ENCODE data around the gene GLRX3.
A peak's percentile ranks its signal among the peaks of the same experiment; 100 is the strongest.

The GLRX3 gene

DNA sequence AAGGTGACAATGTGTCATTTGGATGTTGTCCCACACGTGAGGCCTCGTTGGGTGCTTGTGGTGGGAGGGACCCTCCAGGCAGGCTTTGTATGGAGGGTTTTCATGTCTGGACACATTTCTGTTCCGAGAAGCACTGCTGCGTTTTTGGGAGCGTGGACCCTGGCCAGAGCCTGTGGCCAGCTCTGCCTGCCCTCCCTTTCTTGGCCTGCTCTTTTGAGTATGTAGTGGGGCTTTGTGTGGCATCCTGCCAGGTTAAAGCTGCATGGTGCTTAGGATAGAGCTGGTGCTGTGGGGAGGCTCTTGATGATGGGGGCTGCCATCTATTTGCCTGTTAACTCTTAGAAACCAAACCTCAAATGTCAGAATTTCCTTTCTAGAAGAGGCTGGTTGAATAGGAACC, 45.7 kb downstream of the GLRX3 start:
- H3K9me3 ChIP-seq (ENCODE audit: control extremely low read depth in 1 of 5, control insufficient read depth in 4 of 5, insufficient read depth in 2 of 5, low read depth in 1 of 5, low read length in 4 of 5) = no peaks in the 10 kb centered on the region
- H3K36me3 ChIP-seq (ENCODE audit: control insufficient read depth in 4 of 4, insufficient read depth in 4 of 4, low read length in 3 of 4) = peaks cover 6 to 62% (median 36%) of the 10 kb centered on the region in 4 experiments
- peaks cover 0 to 10% (median 5%) of the 10 kb centered on the region in 4 experiments for H3K4me1 ChIP-seq (ENCODE audit: control extremely low read depth in 1 of 4, control insufficient read depth in 4 of 4, insufficient read depth in 4 of 4, low read length in 3 of 4)
- CTCF ChIA-PET = interaction anchor here (1.1 kb wide), 1 partner anchor 71 kb away, joined by 3 read pairs; the partner anchor contains the start of gene C10orf143
- 100% methylated on average over 2 of the region's 5 CpGs for WGBS (ENCODE audit: insufficient coverage)
- POLR2A ChIA-PET = no interaction called here
- no peaks in the 10 kb centered on the region for H3K27me3 ChIP-seq (replicated peaks in 2 of 5; ENCODE audit: control insufficient read depth in 4 of 5, insufficient read depth in 5 of 5, low read length in 4 of 5)
- H3K4me3 ChIP-seq (ENCODE audit: control insufficient read depth in 1 of 7, extremely low read depth in 1 of 7, insufficient read depth in 4 of 7, low read depth in 2 of 7, low read length in 6 of 7) = no peak overlapping the region
- DNase-seq = no peak
- H3K27ac ChIP-seq (ENCODE audit: insufficient read depth in 1 of 2, low read depth in 1 of 2, low read length in 2 of 2, poor library complexity in 1 of 2, severe bottlenecking in 2 of 2) = no peak overlapping the region

DNA sequence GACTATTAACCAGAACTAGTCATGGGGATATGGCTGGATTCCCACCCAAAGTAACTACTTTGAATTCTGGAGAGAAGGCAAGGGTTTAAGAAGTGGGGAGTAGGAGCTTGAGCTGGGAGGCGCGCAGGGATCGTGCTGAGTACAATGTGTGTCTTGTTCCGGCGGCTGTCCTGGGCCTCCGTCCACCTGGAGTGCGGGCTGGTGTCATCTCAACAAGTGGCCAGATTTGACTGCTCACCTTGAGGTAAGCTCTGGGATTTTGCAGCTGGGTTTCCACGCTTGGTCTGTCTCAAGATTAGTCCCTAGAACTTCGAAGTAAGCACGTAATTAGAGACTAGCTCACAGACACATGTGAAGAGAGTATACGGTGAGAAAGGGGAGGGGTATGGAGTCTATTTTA, 49.4 kb downstream of the GLRX3 start:
- Histone ChIP-seq H3K4me1 (ENCODE audit: control extremely low read depth in 1 of 4, control insufficient read depth in 4 of 4, insufficient read depth in 4 of 4, low read length in 3 of 4) (peaks cover 0 to 12% (median 8%) of the 10 kb centered on the region in 4 experiments), H3K27me3 (replicated peaks in 2 of 5; ENCODE audit: control insufficient read depth in 4 of 5, insufficient read depth in 5 of 5, low read length in 4 of 5) (peaks cover 0 to 4% (median 0%) of the 10 kb centered on the region in 5 experiments), H3K27ac (ENCODE audit: insufficient read depth in 1 of 2, low read depth in 1 of 2, low read length in 2 of 2, poor library complexity in 1 of 2, severe bottlenecking in 2 of 2) (no peak overlapping the region), H3K4me3 (ENCODE audit: control insufficient read depth in 1 of 7, extremely low read depth in 1 of 7, insufficient read depth in 4 of 7, low read depth in 2 of 7, low read length in 6 of 7) (no peak overlapping the region), H3K9me3 (ENCODE audit: control extremely low read depth in 1 of 5, control insufficient read depth in 4 of 5, insufficient read depth in 2 of 5, low read depth in 1 of 5, low read length in 4 of 5) (no peaks in the 10 kb centered on the region), H3K36me3 (ENCODE audit: control insufficient read depth in 4 of 4, insufficient read depth in 4 of 4, low read length in 3 of 4) (peaks cover 4 to 58% (median 29%) of the 10 kb centered on the region in 4 experiments)
- DNase-seq = no peak
- ChIA-PET CTCF (no interaction called here), POLR2A (interaction anchor here (0.7 kb wide), 1 partner anchor 1604 kb away, joined by 9 read pairs; no protein-coding TSS in a partner anchor)
- 98% methylated on average over 9 of the region's 11 CpGs for WGBS (ENCODE audit: insufficient coverage)

- no peak overlapping the region for H3K4me3 ChIP-seq (ENCODE audit: control insufficient read depth in 1 of 7, extremely low read depth in 1 of 7, insufficient read depth in 4 of 7, low read depth in 2 of 7, low read length in 6 of 7)
- H3K27ac ChIP-seq (ENCODE audit: insufficient read depth in 1 of 2, low read depth in 1 of 2, low read length in 2 of 2, poor library complexity in 1 of 2, severe bottlenecking in 2 of 2) = no peak overlapping the region
- no peak for DNase-seq
- no peaks in the 10 kb centered on the region for H3K9me3 ChIP-seq (ENCODE audit: control extremely low read depth in 1 of 5, control insufficient read depth in 4 of 5, insufficient read depth in 2 of 5, low read depth in 1 of 5, low read length in 4 of 5)
- peaks cover 0 to 24% (median 10%) of the 10 kb centered on the region in 5 experiments for H3K27me3 ChIP-seq (replicated peaks in 2 of 5; ENCODE audit: control insufficient read depth in 4 of 5, insufficient read depth in 5 of 5, low read length in 4 of 5)
- 94% methylated on average over 22 of the region's 28 CpGs for WGBS (ENCODE audit: insufficient coverage)
- H3K4me1 ChIP-seq (ENCODE audit: control extremely low read depth in 1 of 4, control insufficient read depth in 4 of 4, insufficient read depth in 4 of 4, low read length in 3 of 4) = peaks cover 0 to 8% (median 6%) of the 10 kb centered on the region in 4 experiments
- H3K36me3 ChIP-seq (ENCODE audit: control insufficient read depth in 4 of 4, insufficient read depth in 4 of 4, low read length in 3 of 4) = peaks cover 0 to 33% (median 21%) of the 10 kb centered on the region in 4 experiments
- ChIA-PET CTCF (interaction anchor here (1.3 kb wide), 1 partner anchor 1687 kb away, joined by 3 read pairs; no protein-coding TSS in a partner anchor), POLR2A (no interaction called here)
Measured at GRCh38 chr10:130188195-130189175, 52.3 kb downstream of the GLRX3 start.

DNA sequence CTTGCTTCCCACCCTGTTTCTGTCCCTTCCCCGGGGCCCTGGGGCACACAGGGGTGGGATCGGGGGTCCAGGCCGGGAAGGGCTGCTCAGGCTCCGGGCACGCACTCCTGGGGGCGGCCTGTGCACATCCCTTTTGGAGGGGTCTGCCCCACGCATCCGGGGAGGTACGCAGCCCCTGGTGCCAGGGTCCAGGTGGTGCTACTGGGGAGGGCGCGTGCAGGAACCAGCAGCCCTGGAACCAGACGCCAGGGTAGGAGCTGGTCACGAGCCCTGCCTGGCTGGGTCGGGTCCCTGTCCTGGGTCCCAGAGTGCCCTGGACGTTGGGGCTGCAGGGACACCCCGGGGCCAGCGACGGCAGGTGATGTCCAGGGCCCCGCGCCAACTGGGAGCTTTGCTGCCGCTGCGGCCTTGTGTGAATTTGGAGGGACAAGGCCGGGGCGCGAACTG, 53.4 kb downstream of the GLRX3 start:
- Histone ChIP-seq H3K27ac (ENCODE audit: insufficient read depth in 1 of 2, low read depth in 1 of 2, low read length in 2 of 2, poor library complexity in 1 of 2, severe bottlenecking in 2 of 2) (no peak overlapping the region), H3K27me3 (replicated peaks in 2 of 5; ENCODE audit: control insufficient read depth in 4 of 5, insufficient read depth in 5 of 5, low read length in 4 of 5) (peaks cover 0 to 24% (median 10%) of the 10 kb centered on the region in 5 experiments), H3K4me1 (ENCODE audit: control extremely low read depth in 1 of 4, control insufficient read depth in 4 of 4, insufficient read depth in 4 of 4, low read length in 3 of 4) (peaks cover 0 to 8% (median 6%) of the 10 kb centered on the region in 4 experiments), H3K4me3 (ENCODE audit: control insufficient read depth in 1 of 7, extremely low read depth in 1 of 7, insufficient read depth in 4 of 7, low read depth in 2 of 7, low read length in 6 of 7) (no peak overlapping the region), H3K9me3 (ENCODE audit: control extremely low read depth in 1 of 5, control insufficient read depth in 4 of 5, insufficient read depth in 2 of 5, low read depth in 1 of 5, low read length in 4 of 5) (no peaks in the 10 kb centered on the region), H3K36me3 (ENCODE audit: control insufficient read depth in 4 of 4, insufficient read depth in 4 of 4, low read length in 3 of 4) (peaks cover 0 to 25% (median 11%) of the 10 kb centered on the region in 4 experiments)
- ChIA-PET CTCF (interaction anchor here (0.7 to 1.7 kb wide), 4 partner anchors 10 to 1686 kb away, joined by 3 to 6 read pairs (median 3); partner anchors contain the start of gene GLRX3), POLR2A (no interaction called here)
- 88% methylated on average over 20 of the region's 25 CpGs for WGBS (ENCODE audit: insufficient coverage)
- no peak for DNase-seq

GRCh38 chr10:130190055-130190736, 54.0 kb downstream of the GLRX3 start:
- POLR2A ChIA-PET = no interaction called here
- Histone ChIP-seq H3K9me3 (ENCODE audit: control extremely low read depth in 1 of 5, control insufficient read depth in 4 of 5, insufficient read depth in 2 of 5, low read depth in 1 of 5, low read length in 4 of 5) (no peaks in the 10 kb centered on the region), H3K27ac (ENCODE audit: insufficient read depth in 1 of 2, low read depth in 1 of 2, low read length in 2 of 2, poor library complexity in 1 of 2, severe bottlenecking in 2 of 2) (no peak overlapping the region), H3K4me3 (ENCODE audit: control insufficient read depth in 1 of 7, extremely low read depth in 1 of 7, insufficient read depth in 4 of 7, low read depth in 2 of 7, low read length in 6 of 7) (peak overlapping the region; percentile 34 to 71 (median 58)), H3K36me3 (ENCODE audit: control insufficient read depth in 4 of 4, insufficient read depth in 4 of 4, low read length in 3 of 4) (peaks cover 0 to 20% (median 9%) of the 10 kb centered on the region in 4 experiments), H3K4me1 (ENCODE audit: control extremely low read depth in 1 of 4, control insufficient read depth in 4 of 4, insufficient read depth in 4 of 4, low read length in 3 of 4) (peaks cover 0 to 8% (median 6%) of the 10 kb centered on the region in 4 experiments), H3K27me3 (replicated peaks in 2 of 5; ENCODE audit: control insufficient read depth in 4 of 5, insufficient read depth in 5 of 5, low read length in 4 of 5) (peaks cover 0 to 24% (median 10%) of the 10 kb centered on the region in 5 experiments)
- whole genome bisulfite sequencing (ENCODE audit: insufficient coverage) = 3% methylated on average over 75 of the region's 81 CpGs
- CTCF ChIA-PET = interaction anchor here (0.7 to 1.7 kb wide), 6 partner anchors 10 to 1685 kb away, joined by 3 to 6 read pairs (median 3); partner anchors contain the start of gene GLRX3
- peak; percentile 74 to 89 (median 88) for DNase-seq

DNA sequence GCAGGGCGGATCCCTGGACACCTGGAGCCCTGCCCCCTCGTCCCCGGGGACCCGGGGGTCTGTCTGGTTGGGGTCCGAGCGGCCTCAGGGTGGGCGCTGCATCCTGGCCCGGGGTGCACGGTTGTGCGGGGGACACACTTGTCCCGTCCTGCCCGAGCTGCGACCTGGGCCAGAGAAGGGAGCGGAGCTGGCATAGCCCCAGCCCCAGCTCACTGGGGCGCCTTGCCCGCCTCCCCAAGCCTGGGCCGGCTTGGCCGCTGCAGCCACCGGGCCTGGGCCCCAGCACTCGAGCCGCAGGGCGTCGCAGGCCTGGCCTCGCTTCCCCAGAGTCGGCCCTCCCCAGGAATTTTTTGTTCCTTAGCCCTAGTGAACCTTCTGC, 54.5 kb downstream of the GLRX3 start:
- Histone ChIP-seq H3K36me3 (ENCODE audit: control insufficient read depth in 4 of 4, insufficient read depth in 4 of 4, low read length in 3 of 4) (peaks cover 0 to 15% (median 4%) of the 10 kb centered on the region in 4 experiments), H3K4me1 (ENCODE audit: control extremely low read depth in 1 of 4, control insufficient read depth in 4 of 4, insufficient read depth in 4 of 4, low read length in 3 of 4) (peaks cover 0 to 8% (median 6%) of the 10 kb centered on the region in 4 experiments), H3K9me3 (ENCODE audit: control extremely low read depth in 1 of 5, control insufficient read depth in 4 of 5, insufficient read depth in 2 of 5, low read depth in 1 of 5, low read length in 4 of 5) (no peaks in the 10 kb centered on the region), H3K4me3 (ENCODE audit: control insufficient read depth in 1 of 7, extremely low read depth in 1 of 7, insufficient read depth in 4 of 7, low read depth in 2 of 7, low read length in 6 of 7) (peak overlapping the region; percentile 34 to 71 (median 58)), H3K27ac (ENCODE audit: insufficient read depth in 1 of 2, low read depth in 1 of 2, low read length in 2 of 2, poor library complexity in 1 of 2, severe bottlenecking in 2 of 2) (no peak overlapping the region), H3K27me3 (replicated peaks in 2 of 5; ENCODE audit: control insufficient read depth in 4 of 5, insufficient read depth in 5 of 5, low read length in 4 of 5) (peaks cover 0 to 24% (median 10%) of the 10 kb centered on the region in 5 experiments)
- DNase-seq = no peak
- WGBS (ENCODE audit: insufficient coverage) = 11% methylated on average over 23 of the region's 25 CpGs
- ChIA-PET CTCF (interaction anchor here (0.9 to 1.7 kb wide), 5 partner anchors 10 to 28 kb away, joined by 3 to 6 read pairs (median 3); no protein-coding TSS in a partner anchor), POLR2A (no interaction called here)

All from common myeloid progenitor, CD34-positive (primary cell).